DOHH2 (cell line): Measurements from ENCODE around the gene LMX1A.

Source experiments
- H3F3A ChIP-seq: fragments of 200-600 bp; sonication (generic), shearing (Covaris generic); 2 replicates; pipeline ENCODE4 v1.6.0; 2016; ENCODE audit warnings: antibody characterized with exemption, mild to moderate bottlenecking; ENCODE audit not compliant: control insufficient read depth, insufficient read depth
- H3K27ac ChIP-seq: fragments of 200-600 bp; sonication (generic); 2 replicates; pipeline ENCODE4 v1.5.1; 2014; ENCODE audit warnings: low read depth, mild to moderate bottlenecking, low read length, moderate library complexity
- H3K27me3 ChIP-seq: fragments of 200-600 bp; sonication (generic); 2 replicates; pipeline ENCODE4 v1.6.1; 2014; ENCODE audit warnings: mild to moderate bottlenecking, low read length, mixed read lengths; ENCODE audit not compliant: control insufficient read depth
- H3K36me3 ChIP-seq: fragments of 200-600 bp; sonication (generic); 2 replicates; pipeline ENCODE4 v1.6.1; 2014; ENCODE audit warnings: mild to moderate bottlenecking, low read length, moderate library complexity, mixed read lengths; ENCODE audit not compliant: control insufficient read depth
- H3K4me1 ChIP-seq: fragments of 200-600 bp; sonication (generic); 2 replicates; pipeline ENCODE4 v1.6.1; 2014; ENCODE audit warnings: mild to moderate bottlenecking, low read length, mixed read lengths; ENCODE audit not compliant: control insufficient read depth
- H3K4me2 ChIP-seq: fragments of 200-600 bp; sonication (generic); 2 replicates; pipeline ENCODE4 v1.6.0; 2014; ENCODE audit warnings: mild to moderate bottlenecking, low read length, moderate library complexity
- H3K4me3 ChIP-seq: fragments of 200-600 bp; sonication (generic); 2 replicates; pipeline ENCODE4 v1.5.1; 2014; ENCODE audit warnings: mild to moderate bottlenecking, low read length, mixed read lengths
- H3K79me2 ChIP-seq: fragments of 200-600 bp; sonication (generic); 2 replicates; pipeline ENCODE4 v1.6.1; 2014; ENCODE audit warnings: mild to moderate bottlenecking, low read length, mixed read lengths; ENCODE audit not compliant: control insufficient read depth
- H3K9me2 ChIP-seq: fragments of 200-600 bp; sonication (generic); replicated peaks from 2 replicates; pipeline ENCODE4 v1.6.1; 2014; ENCODE audit warnings: mild to moderate bottlenecking, low read length, mixed read lengths; ENCODE audit not compliant: control insufficient read depth
- H3K9me3 ChIP-seq: fragments of 200-600 bp; sonication (generic); 2 replicates; pipeline ENCODE4 v1.6.1; 2014; ENCODE audit warnings: antibody characterized with exemption, low read length, mixed read lengths; ENCODE audit not compliant: control insufficient read depth, insufficient read depth
- H4K20me1 ChIP-seq: fragments of 200-600 bp; sonication (generic); 2 replicates; pipeline ENCODE4 v1.6.0; 2014; ENCODE audit warnings: low read depth, mild to moderate bottlenecking, antibody characterized with exemption, low read length, moderate library complexity; ENCODE audit not compliant: control insufficient read depth, insufficient read depth
- EZH2phosphoT487 ChIP-seq: fragments of 200-600 bp; sonication (generic); IDR thresholded peaks from 2 replicates; pipeline ENCODE4 v1.6.1; 2017; ENCODE audit warnings: borderline replicate concordance, mild to moderate bottlenecking, antibody characterized with exemption, low read length, moderate library complexity, mixed read lengths
- TF ChIP-seq, protein P1 (sequence below): fragments of 200-600 bp; sonication (generic); IDR thresholded peaks from one replicate; pipeline ENCODE4 v1.5.1; 2014; ENCODE audit warnings: antibody characterized with exemption, mild to moderate bottlenecking, low read depth, low read length; ENCODE audit not compliant: poor library complexity, severe bottlenecking

LMX1A gene

GRCh38 chr1:165225062-165225461 is 131.5 kb downstream of the LMX1A start:
- Histone ChIP-seq H3K4me3 (no peak overlapping the region), H3K27me3 (no peaks in the 10 kb centered on the region), H3K9me2 (no peaks in the 10 kb centered on the region), H3K27ac (no peak overlapping the region), H3F3A (no peaks in the 10 kb centered on the region), H3K36me3 (no peaks in the 10 kb centered on the region), H3K4me2 (no peak overlapping the region), H3K79me2 (no peaks in the 10 kb centered on the region), H3K4me1 (no peaks in the 10 kb centered on the region), H4K20me1 (no peaks in the 10 kb centered on the region), H3K9me3 (no peaks in the 10 kb centered on the region)
- TF ChIP-seq, protein P1, sequence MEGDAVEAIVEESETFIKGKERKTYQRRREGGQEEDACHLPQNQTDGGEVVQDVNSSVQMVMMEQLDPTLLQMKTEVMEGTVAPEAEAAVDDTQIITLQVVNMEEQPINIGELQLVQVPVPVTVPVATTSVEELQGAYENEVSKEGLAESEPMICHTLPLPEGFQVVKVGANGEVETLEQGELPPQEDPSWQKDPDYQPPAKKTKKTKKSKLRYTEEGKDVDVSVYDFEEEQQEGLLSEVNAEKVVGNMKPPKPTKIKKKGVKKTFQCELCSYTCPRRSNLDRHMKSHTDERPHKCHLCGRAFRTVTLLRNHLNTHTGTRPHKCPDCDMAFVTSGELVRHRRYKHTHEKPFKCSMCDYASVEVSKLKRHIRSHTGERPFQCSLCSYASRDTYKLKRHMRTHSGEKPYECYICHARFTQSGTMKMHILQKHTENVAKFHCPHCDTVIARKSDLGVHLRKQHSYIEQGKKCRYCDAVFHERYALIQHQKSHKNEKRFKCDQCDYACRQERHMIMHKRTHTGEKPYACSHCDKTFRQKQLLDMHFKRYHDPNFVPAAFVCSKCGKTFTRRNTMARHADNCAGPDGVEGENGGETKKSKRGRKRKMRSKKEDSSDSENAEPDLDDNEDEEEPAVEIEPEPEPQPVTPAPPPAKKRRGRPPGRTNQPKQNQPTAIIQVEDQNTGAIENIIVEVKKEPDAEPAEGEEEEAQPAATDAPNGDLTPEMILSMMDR = no peak
- no peak for TF ChIP-seq EZH2phosphoT487

- Histone ChIP-seq H3K36me3 (no peaks in the 10 kb centered on the region), H3F3A (no peaks in the 10 kb centered on the region), H3K79me2 (no peaks in the 10 kb centered on the region), H3K4me1 (no peaks in the 10 kb centered on the region), H3K27me3 (no peaks in the 10 kb centered on the region), H3K4me2 (no peak overlapping the region), H4K20me1 (no peaks in the 10 kb centered on the region), H3K27ac (no peak overlapping the region), H3K9me2 (no peaks in the 10 kb centered on the region), H3K9me3 (no peaks in the 10 kb centered on the region), H3K4me3 (no peak overlapping the region)
- no peak for TF ChIP-seq EZH2phosphoT487
- TF ChIP-seq, protein P1 = no peak
Measured at GRCh38 chr1:165224504-165224903, 132.0 kb downstream of the LMX1A start.

DNA sequence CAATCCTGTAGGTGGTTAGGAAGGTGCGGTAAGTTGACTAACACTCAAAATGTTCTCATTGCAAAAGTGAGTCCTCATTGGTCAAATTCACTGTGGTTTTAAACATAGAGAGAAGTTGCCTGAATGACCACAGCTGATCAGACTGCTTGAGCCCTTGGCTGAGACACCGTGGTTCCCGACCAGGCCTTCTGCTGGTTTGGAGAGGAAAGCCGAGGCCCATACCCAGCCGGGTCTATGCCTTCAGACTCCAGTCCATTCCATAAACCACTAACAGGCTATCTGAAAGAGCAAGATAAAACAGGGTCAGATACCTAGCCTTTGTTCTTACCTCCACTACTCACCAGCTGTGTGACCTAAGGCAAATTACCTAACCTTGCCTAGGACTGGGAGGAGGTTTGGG is 133.9 kb downstream of the LMX1A start:
- TF ChIP-seq, protein P1 = no peak
- TF ChIP-seq EZH2phosphoT487 = no peak
- Histone ChIP-seq H3K79me2 (no peaks in the 10 kb centered on the region), H3K9me2 (no peaks in the 10 kb centered on the region), H3K4me2 (no peak overlapping the region), H3K36me3 (no peaks in the 10 kb centered on the region), H3K27ac (no peak overlapping the region), H3K27me3 (peaks cover 7% of the 10 kb centered on the region; the same call in 1 of the 2 replicates), H3K4me3 (no peak overlapping the region), H4K20me1 (no peaks in the 10 kb centered on the region), H3K9me3 (no peaks in the 10 kb centered on the region), H3K4me1 (no peaks in the 10 kb centered on the region), H3F3A (no peaks in the 10 kb centered on the region)

GRCh38 chr1:165218731-165219130 is 137.8 kb downstream of the LMX1A start:
- Histone ChIP-seq H3K79me2 (no peaks in the 10 kb centered on the region), H3K4me3 (no peak overlapping the region), H3K36me3 (no peaks in the 10 kb centered on the region), H3K4me1 (no peaks in the 10 kb centered on the region), H3K9me3 (no peaks in the 10 kb centered on the region), H3F3A (no peaks in the 10 kb centered on the region), H4K20me1 (no peaks in the 10 kb centered on the region), H3K27me3 (peaks cover 7% of the 10 kb centered on the region; the same call in 1 of the 2 replicates), H3K4me2 (no peak overlapping the region), H3K9me2 (no peaks in the 10 kb centered on the region), H3K27ac (no peak overlapping the region)
- TF ChIP-seq, protein P1 = no peak
- TF ChIP-seq EZH2phosphoT487 = no peak
